Choroid plexus epithelial cell (primary cell): ENCODE results near the gene PTPRQ.

Experiments
- DNase-seq: peaks from one replicate; pipeline ENCODE4 v3.0.0-alpha.2; 2010; ENCODE audit warnings: low read depth
- H3K4me3 ChIP-seq: 2 replicates; pipeline ENCODE4 v1.5.1; 2011; ENCODE audit warnings: low read depth, mild to moderate bottlenecking, control low read depth, low read length, moderate library complexity
- CTCF ChIP-seq: conservative IDR thresholded peaks from 2 replicates; pipeline ENCODE4 v1.5.1; 2011; ENCODE audit warnings: low read depth, mild to moderate bottlenecking, control low read depth, inconsistent platforms, low read length, moderate library complexity

The PTPRQ gene

DNA sequence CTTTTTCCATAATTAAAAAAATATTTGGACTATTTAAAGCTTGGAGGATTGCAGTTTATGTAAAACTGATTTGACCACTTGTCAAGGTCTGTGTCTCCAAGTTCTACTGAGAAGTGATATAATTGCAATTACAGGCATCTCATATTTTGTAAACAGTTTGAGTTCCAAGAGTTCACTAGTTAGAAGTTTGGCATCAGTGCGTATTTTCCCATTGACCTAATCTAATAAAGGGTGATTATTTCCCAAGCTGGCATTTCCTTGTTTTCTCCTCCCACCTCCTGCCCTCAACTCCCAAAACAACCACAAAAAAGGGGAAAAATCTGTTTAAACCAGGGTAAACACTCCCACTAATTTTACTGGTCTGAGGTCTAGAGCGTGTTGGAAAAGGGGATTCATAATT, 260.4 kb downstream of the PTPRQ start:
- TF ChIP-seq CTCF = no peak
- no peak for DNase-seq
- H3K4me3 ChIP-seq = no peak overlapping the region

GRCh38 chr12:80707126-80707829, 263.2 kb downstream of the PTPRQ start, which contains the start of gene MYF6:
MYF6 (plus strand) TSS chr12:80707634; CDS start chr12:80707720, 86 bp downstream.
- peak within 1 kb of the TSS; percentile 43 for H3K4me3 ChIP-seq
- no peak for DNase-seq
- no peak for TF ChIP-seq CTCF

- H3K4me3 ChIP-seq = no peak overlapping the region
- DNase-seq = no peak
- TF ChIP-seq CTCF = no peak
Observed at GRCh38 chr12:80707830-80708258, 263.8 kb downstream of the PTPRQ start.

GRCh38 chr12:80708259-80708974, 264.4 kb downstream of the PTPRQ start:
- DNase-seq = peak; percentile 9
- no peak for TF ChIP-seq CTCF
- peak overlapping the region; percentile 43 for H3K4me3 ChIP-seq

DNA sequence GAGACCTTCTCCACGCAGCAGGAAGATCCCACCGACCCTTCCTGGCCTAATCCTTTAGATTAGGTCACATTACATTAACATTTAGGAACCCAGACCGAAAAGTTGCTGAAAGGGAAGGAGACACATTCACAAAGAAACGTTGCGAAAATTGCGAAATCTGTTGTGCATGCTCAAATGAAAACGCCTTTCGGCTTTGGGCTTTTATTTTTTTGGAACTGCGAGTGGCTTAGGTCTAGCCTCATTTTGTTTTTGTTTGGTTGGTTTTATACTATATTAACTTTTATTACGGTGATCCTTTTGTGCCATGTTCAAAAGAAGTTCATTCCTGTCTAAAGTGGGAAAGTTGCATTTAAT, 264.9 kb downstream of the PTPRQ start:
- DNase-seq = no peak
- no peak for TF ChIP-seq CTCF
- peak overlapping the region; percentile 43 for H3K4me3 ChIP-seq

DNA sequence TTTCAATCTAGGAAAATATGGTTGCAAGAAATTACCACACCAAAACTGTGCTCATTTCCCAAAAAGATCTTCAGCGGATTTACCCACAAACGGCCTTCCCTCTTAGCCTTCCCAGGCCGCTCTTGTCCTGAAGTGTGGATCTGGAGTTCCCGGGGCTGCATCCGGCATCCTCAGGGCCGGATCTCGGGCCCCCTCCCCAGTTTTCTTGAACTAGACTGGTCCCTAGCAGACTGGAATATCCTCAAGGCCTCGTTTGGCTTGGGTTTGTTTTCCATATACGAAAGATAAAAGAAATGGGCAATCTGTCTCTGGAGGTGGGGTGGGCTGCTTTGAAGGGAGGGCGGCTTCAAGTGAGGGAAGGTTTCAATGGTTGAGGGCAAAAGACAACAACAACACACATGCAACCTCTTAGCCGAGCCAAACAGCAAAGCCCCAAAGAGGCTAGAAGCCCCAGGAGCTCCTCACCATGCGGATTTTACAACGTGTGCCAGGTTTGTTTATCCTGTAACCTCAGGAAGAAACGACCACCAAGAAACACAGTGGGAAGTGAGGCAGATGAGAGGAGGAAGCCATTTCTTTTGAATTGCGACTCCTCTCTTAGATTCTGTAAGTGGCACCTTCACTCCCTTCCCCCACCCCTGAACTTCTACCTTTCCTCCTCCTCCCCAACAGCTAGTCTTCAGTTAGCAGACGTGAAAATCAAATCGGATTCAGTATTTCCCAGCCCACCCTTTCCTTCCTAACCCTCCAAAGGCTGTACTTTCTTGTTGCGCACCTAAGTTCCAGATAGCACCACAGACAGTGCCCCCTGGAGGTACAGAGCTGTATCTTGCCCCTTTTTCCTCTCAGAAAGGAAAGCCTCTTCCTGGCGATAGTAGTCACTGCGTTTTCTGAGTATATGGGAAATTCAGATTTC, 266.0 kb downstream of the PTPRQ start:
- no peak overlapping the region for H3K4me3 ChIP-seq
- TF ChIP-seq CTCF = peak; percentile 42
- DNase-seq = peak; percentile 7
